Mesenchymal stem cell (in vitro differentiated cells and primary cell): Measurements from ENCODE around the gene LEF1.
A peak's percentile ranks its signal among the peaks of the same experiment; 100 is the strongest.

Experiments used
- DNase-seq: peaks from one replicate; pipeline ENCODE4 v3.0.0-alpha.2; 2013
- H2AFZ ChIP-seq: one replicate; pipeline ENCODE4 v1.6.1; 2013; ENCODE audit warnings: low read depth, mild to moderate bottlenecking, control low read depth, inconsistent platforms, low read length, moderate library complexity
- H2AK5ac ChIP-seq: 2 replicates; pipeline ENCODE4 v1.6.1; 2013; ENCODE audit warnings: low read length, moderate library complexity, mild to moderate bottlenecking, inconsistent platforms; ENCODE audit not compliant: severe bottlenecking
- H2BK120ac ChIP-seq: one replicate; pipeline ENCODE4 v1.6.1; 2013; ENCODE audit warnings: low read depth, mild to moderate bottlenecking, inconsistent platforms, low read length, moderate library complexity
- H2BK12ac ChIP-seq, 2 experiments: one replicate each; pipeline ENCODE4 v1.6.1; 2013; ENCODE audit warnings: inconsistent platforms in 2 of 2, low read length in 2 of 2, mild to moderate bottlenecking in 2 of 2, moderate library complexity in 2 of 2, control low read depth in 1 of 2
- H2BK15ac ChIP-seq: one replicate; pipeline ENCODE4 v1.6.1; 2013; ENCODE audit warnings: mild to moderate bottlenecking, low read depth, inconsistent platforms; ENCODE audit not compliant: poor library complexity, severe bottlenecking
- H2BK5ac ChIP-seq: 2 replicates; pipeline ENCODE4 v1.6.1; 2013; ENCODE audit warnings: low read depth, mild to moderate bottlenecking, low read length, control low read depth, inconsistent platforms; ENCODE audit not compliant: poor library complexity, severe bottlenecking
- H3K14ac ChIP-seq, 2 experiments: one replicate each; pipeline ENCODE4 v1.6.1; 2013; ENCODE audit warnings: inconsistent platforms in 2 of 2, low read length in 2 of 2, control low read depth in 1 of 2, mild to moderate bottlenecking in 1 of 2, moderate library complexity in 1 of 2
- H3K18ac ChIP-seq, 2 experiments: one replicate each; pipeline ENCODE4 v1.6.1; 2013; ENCODE audit warnings: inconsistent platforms in 2 of 2, low read length in 2 of 2, control low read depth in 1 of 2, low read depth in 1 of 2, mild to moderate bottlenecking in 1 of 2
- H3K23ac ChIP-seq, 2 experiments: one replicate each; pipeline ENCODE4 v1.6.1; 2013; ENCODE audit warnings: inconsistent platforms in 2 of 2, low read length in 2 of 2, mild to moderate bottlenecking in 2 of 2, moderate library complexity in 2 of 2, control low read depth in 1 of 2
- H3K27ac ChIP-seq: 2 replicates; pipeline ENCODE4 v1.5.1; 2013; ENCODE audit warnings: mild to moderate bottlenecking, moderate library complexity, low read length, control low read depth, inconsistent platforms; ENCODE audit not compliant: poor library complexity, severe bottlenecking
- H3K27me3 ChIP-seq, 2 experiments: 2 replicates each; pipeline versions ENCODE4 v1.6.1 to v1.7.0; 2013; ENCODE audit warnings: low read length in 2 of 2, mild to moderate bottlenecking in 2 of 2, moderate library complexity in 2 of 2, control low read depth in 1 of 2, inconsistent platforms in 1 of 2; ENCODE audit not compliant: control insufficient read depth in 1 of 2, insufficient read depth in 1 of 2
- H3K36me3 ChIP-seq, 2 experiments: 2 replicates each; pipeline versions ENCODE4 v1.6.1 to v1.7.0; 2013; ENCODE audit warnings: low read length in 2 of 2, control low read depth in 1 of 2, inconsistent platforms in 1 of 2, low read depth in 1 of 2, mild to moderate bottlenecking in 1 of 2; ENCODE audit not compliant: insufficient read depth in 2 of 2, control insufficient read depth in 1 of 2
- H3K4ac ChIP-seq, 2 experiments: one replicate each; pipeline ENCODE4 v1.6.1; 2013; ENCODE audit warnings: inconsistent platforms in 2 of 2, low read length in 2 of 2, mild to moderate bottlenecking in 2 of 2, moderate library complexity in 2 of 2, control low read depth in 1 of 2, low read depth in 1 of 2
- H3K4me1 ChIP-seq: 2 replicates; pipeline ENCODE4 v1.6.1; 2013; ENCODE audit warnings: low read depth, low read length, control low read depth; ENCODE audit not compliant: control insufficient read depth, insufficient read depth
- H3K4me2 ChIP-seq: 2 replicates; pipeline ENCODE4 v1.6.1; 2013; ENCODE audit warnings: low read length, mild to moderate bottlenecking, inconsistent platforms; ENCODE audit not compliant: poor library complexity, severe bottlenecking
- H3K4me3 ChIP-seq, 2 experiments: 2 replicates each; pipeline versions ENCODE4 v1.5.1 to v1.7.0; 2013; ENCODE audit warnings: low read length in 2 of 2, mild to moderate bottlenecking in 2 of 2, control low read depth in 1 of 2, low read depth in 1 of 2; ENCODE audit not compliant: insufficient read depth in 1 of 2
- H3K79me1 ChIP-seq: replicated peaks from 2 replicates; pipeline ENCODE4 v1.6.1; 2013; ENCODE audit warnings: mild to moderate bottlenecking, control low read depth, low read length, inconsistent platforms; ENCODE audit not compliant: poor library complexity, severe bottlenecking
- H3K9ac ChIP-seq: 2 replicates; pipeline ENCODE4 v1.7.0; 2013; ENCODE audit warnings: mild to moderate bottlenecking, low read length, moderate library complexity
- H3K9me3 ChIP-seq: 2 replicates; pipeline ENCODE4 v1.7.0; 2013; ENCODE audit warnings: mild to moderate bottlenecking, low read length; ENCODE audit not compliant: control insufficient read depth
- H4K8ac ChIP-seq: one replicate; pipeline ENCODE4 v1.6.1; 2013; ENCODE audit warnings: inconsistent platforms, mild to moderate bottlenecking, low read length, moderate library complexity
- H4K91ac ChIP-seq: one replicate; pipeline ENCODE4 v1.6.1; 2013; ENCODE audit warnings: mild to moderate bottlenecking, low read length, inconsistent platforms
- WGBS: methylation state at CpG from one replicate; pipeline ENCODE4 v1.1.7; 2013; ENCODE audit warnings: mixed read lengths; 5-methylcytosine and 5-hydroxymethylcytosine counted together

The LEF1 gene

DNA sequence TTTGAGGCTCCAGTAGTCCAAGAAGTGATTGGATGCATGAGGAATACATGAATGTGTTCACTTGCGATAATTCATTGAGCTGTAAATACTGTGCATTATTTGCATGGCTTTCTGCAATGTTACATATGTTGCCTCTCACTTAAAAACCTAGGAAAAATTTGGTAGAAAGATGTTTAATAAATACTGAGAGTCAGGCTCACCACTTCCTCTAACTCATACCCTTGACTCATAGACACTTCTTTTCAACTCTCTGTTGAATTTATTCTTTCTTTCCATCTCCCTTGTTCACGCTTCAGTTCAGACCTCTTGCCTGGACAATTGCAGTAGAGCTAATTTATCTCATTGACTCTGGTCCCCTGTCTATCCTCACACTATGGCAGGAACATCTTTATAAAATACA, 35.8 kb upstream of the LEF1 start:
- Histone ChIP-seq H2AFZ (no peak overlapping the region), H2BK120ac (no peak overlapping the region), H3K79me1 (no peaks in the 10 kb centered on the region), H3K36me3 (no peaks in the 10 kb centered on the region), H4K91ac (no peak overlapping the region), H2BK5ac (no peak overlapping the region), H2BK15ac (no peak overlapping the region), H3K4me3 (no peak overlapping the region), H3K27me3 (no peaks in the 10 kb centered on the region), H3K18ac (no peak overlapping the region), H3K9me3 (no peaks in the 10 kb centered on the region), H3K27ac (no peak overlapping the region), H3K9ac (no peak overlapping the region), H2AK5ac (no peak overlapping the region), H2BK12ac (no peak overlapping the region), H3K14ac (no peak overlapping the region), H3K23ac (no peak overlapping the region), H3K4me2 (no peak overlapping the region), H3K4ac (no peak overlapping the region), H4K8ac (no peak overlapping the region), H3K4me1 (peaks cover 3% of the 10 kb centered on the region)
- DNase-seq = peak; percentile 34
- 75% methylated on average over 2 of the region's 2 CpGs for WGBS

DNA sequence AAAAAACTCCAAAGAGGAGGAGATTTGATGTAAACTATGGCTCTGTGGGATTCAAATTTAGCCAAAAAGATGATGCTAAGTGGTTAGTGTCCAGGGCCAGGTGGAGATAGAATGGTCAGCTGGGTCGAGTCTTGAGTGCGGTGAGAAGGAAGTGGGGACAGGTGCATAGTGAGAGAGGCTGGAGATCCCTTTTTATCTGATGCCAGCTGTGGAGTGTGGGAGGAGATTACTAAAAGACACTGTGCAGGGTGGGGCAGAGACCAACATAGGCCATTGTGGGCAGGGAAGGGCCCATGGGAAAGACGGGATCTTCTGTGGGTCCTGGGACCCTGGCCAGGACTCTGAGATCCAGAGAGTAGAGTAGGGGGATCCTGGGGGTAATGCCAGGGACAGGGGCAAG, 34.6 kb upstream of the LEF1 start:
- Histone ChIP-seq H3K27me3 (no peaks in the 10 kb centered on the region), H3K4me1 (peaks cover 3% of the 10 kb centered on the region), H2BK5ac (no peak overlapping the region), H3K4ac (no peak overlapping the region), H2BK120ac (no peak overlapping the region), H2BK15ac (no peak overlapping the region), H3K27ac (no peak overlapping the region), H3K14ac (no peak overlapping the region), H3K23ac (no peak overlapping the region), H2AK5ac (no peak overlapping the region), H3K18ac (no peak overlapping the region), H3K36me3 (no peaks in the 10 kb centered on the region), H3K4me2 (no peak overlapping the region), H4K91ac (no peak overlapping the region), H2BK12ac (no peak overlapping the region), H4K8ac (no peak overlapping the region), H3K9ac (no peak overlapping the region), H3K9me3 (no peaks in the 10 kb centered on the region), H2AFZ (no peak overlapping the region), H3K79me1 (no peaks in the 10 kb centered on the region), H3K4me3 (no peak overlapping the region)
- DNase-seq = no peak
- 95% methylated on average over 3 of the region's 3 CpGs for whole genome bisulfite sequencing

- Histone ChIP-seq H3K27ac (no peak overlapping the region), H3K27me3 (no peaks in the 10 kb centered on the region), H2BK5ac (no peak overlapping the region), H4K91ac (no peak overlapping the region), H3K14ac (no peak overlapping the region), H2AK5ac (no peak overlapping the region), H3K9me3 (no peaks in the 10 kb centered on the region), H2BK120ac (no peak overlapping the region), H3K79me1 (no peaks in the 10 kb centered on the region), H2BK12ac (no peak overlapping the region), H3K36me3 (no peaks in the 10 kb centered on the region), H3K4me1 (peaks cover 3% of the 10 kb centered on the region), H3K9ac (no peak overlapping the region), H3K4ac (no peak overlapping the region), H2BK15ac (no peak overlapping the region), H3K23ac (no peak overlapping the region), H3K4me3 (no peak overlapping the region), H2AFZ (no peak overlapping the region), H3K18ac (no peak overlapping the region), H3K4me2 (no peak overlapping the region), H4K8ac (no peak overlapping the region)
- no peak for DNase-seq
- WGBS = 93% methylated on average over 2 of the region's 2 CpGs
These were observed 33.0 kb upstream of the LEF1 start for GRCh38 chr4:108201774-108202173.

DNA sequence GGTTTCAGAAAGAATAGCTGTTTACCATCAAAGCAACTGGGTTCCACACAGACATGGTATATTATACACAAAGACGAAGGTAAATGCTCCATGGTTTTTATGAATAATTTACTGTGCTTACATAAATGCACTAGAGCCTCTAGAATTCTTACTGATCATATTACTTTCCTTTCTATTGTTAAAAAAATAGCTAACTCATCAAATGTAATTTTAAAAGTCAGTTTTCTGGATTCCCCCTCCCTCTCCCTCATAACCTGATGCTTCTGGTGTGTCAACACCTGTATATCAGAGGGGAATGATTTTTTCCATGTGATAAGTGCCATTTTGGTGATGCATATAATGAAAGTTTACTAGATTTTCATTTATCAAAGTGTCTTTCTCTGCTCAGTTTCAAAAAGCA, 31.1 kb upstream of the LEF1 start:
- DNase-seq = no peak
- Histone ChIP-seq H3K27ac (no peak overlapping the region), H3K27me3 (no peaks in the 10 kb centered on the region), H3K4me3 (no peak overlapping the region), H3K18ac (no peak overlapping the region), H2BK12ac (no peak overlapping the region), H3K14ac (no peak overlapping the region), H4K91ac (no peak overlapping the region), H3K36me3 (no peaks in the 10 kb centered on the region), H2BK120ac (no peak overlapping the region), H2AFZ (no peak overlapping the region), H4K8ac (no peak overlapping the region), H3K4me2 (no peak overlapping the region), H3K23ac (no peak overlapping the region), H3K4ac (no peak overlapping the region), H2BK15ac (no peak overlapping the region), H2BK5ac (no peak overlapping the region), H2AK5ac (no peak overlapping the region), H3K9me3 (no peaks in the 10 kb centered on the region), H3K4me1 (peaks cover 2% of the 10 kb centered on the region), H3K79me1 (no peaks in the 10 kb centered on the region), H3K9ac (no peak overlapping the region)
- no CpG with 5 or more reads among the region's 1 CpG for WGBS
